Neuronal stem cell (in vitro differentiated cells): ENCODE measurements around the gene SESN3.
A peak's percentile ranks its signal among the peaks of the same experiment; 100 is the strongest.

Experiments
- DNase-seq: peaks from one replicate; pipeline ENCODE4 v3.0.0-alpha.2; 2013; ENCODE audit warnings: low spot score
- H2AFZ ChIP-seq: one replicate; pipeline ENCODE4 v1.6.1; 2013; ENCODE audit warnings: mild to moderate bottlenecking, low read length, inconsistent platforms
- H2AK5ac ChIP-seq: 2 replicates; pipeline ENCODE4 v1.6.1; 2013; ENCODE audit warnings: low read depth, mild to moderate bottlenecking, inconsistent platforms, low read length, moderate library complexity, mixed read lengths
- H2BK120ac ChIP-seq: 2 replicates; pipeline ENCODE4 v1.6.1; 2013; ENCODE audit warnings: low read depth, mild to moderate bottlenecking, inconsistent platforms, low read length, moderate library complexity, mixed read lengths
- H2BK12ac ChIP-seq: one replicate; pipeline ENCODE4 v1.6.1; 2013; ENCODE audit warnings: low read length, inconsistent platforms
- H2BK15ac ChIP-seq: 2 replicates; pipeline ENCODE4 v1.6.1; 2013; ENCODE audit warnings: mild to moderate bottlenecking, low read length, inconsistent platforms, mixed read lengths
- H2BK5ac ChIP-seq: one replicate; pipeline ENCODE4 v1.6.1; 2013; ENCODE audit warnings: inconsistent platforms, mild to moderate bottlenecking, low read length, moderate library complexity
- H3K14ac ChIP-seq: one replicate; pipeline ENCODE4 v1.6.1; 2013; ENCODE audit warnings: low read length, inconsistent platforms
- H3K18ac ChIP-seq: 2 replicates; pipeline ENCODE4 v1.6.1; 2013; ENCODE audit warnings: low read length, inconsistent platforms
- H3K23ac ChIP-seq: 2 replicates; pipeline ENCODE4 v1.6.1; 2013; ENCODE audit warnings: low read depth, mild to moderate bottlenecking, mixed read lengths, low read length, inconsistent platforms; ENCODE audit not compliant: poor library complexity
- H3K27ac ChIP-seq: replicated peaks from 3 replicates; pipeline ENCODE4 v1.5.1; 2013; ENCODE audit warnings: low read length, inconsistent platforms
- H3K27me3 ChIP-seq, 3 experiments: 2 replicates each; pipeline ENCODE4 v1.6.1; 2013; ENCODE audit warnings: low read length in 3 of 3, mild to moderate bottlenecking in 2 of 3, inconsistent platforms in 1 of 3, low read depth in 1 of 3, mixed read lengths in 1 of 3, moderate library complexity in 1 of 3; ENCODE audit not compliant: control insufficient read depth in 3 of 3, insufficient read depth in 3 of 3
- H3K36me3 ChIP-seq, 2 donors: replicated peaks in 1 of 2; 2 replicates each; pipeline ENCODE4 v1.6.1; 2013; ENCODE audit warnings: low read length in 2 of 2; ENCODE audit not compliant: control insufficient read depth in 2 of 2, insufficient read depth in 2 of 2
- H3K4ac ChIP-seq: 2 replicates; pipeline ENCODE4 v1.6.1; 2013; ENCODE audit warnings: inconsistent platforms, mild to moderate bottlenecking, low read length, moderate library complexity
- H3K4me1 ChIP-seq, 2 donors: 1 replicate in 1 of 2; 2 replicates in 1 of 2; pipeline ENCODE4 v1.6.1; 2013; ENCODE audit warnings: low read length in 2 of 2, low read depth in 1 of 2; ENCODE audit not compliant: control insufficient read depth in 2 of 2, insufficient read depth in 1 of 2
- H3K4me2 ChIP-seq: one replicate; pipeline ENCODE4 v1.6.1; 2013; ENCODE audit warnings: mild to moderate bottlenecking, low read length, inconsistent platforms; ENCODE audit not compliant: insufficient read depth, poor library complexity, severe bottlenecking
- H3K4me3 ChIP-seq, 2 donors: 2 replicates each; pipeline ENCODE4 v1.5.1; 2013; ENCODE audit warnings: low read length in 2 of 2, mild to moderate bottlenecking in 2 of 2, inconsistent platforms in 1 of 2, moderate library complexity in 1 of 2
- H3K79me1 ChIP-seq: one replicate; pipeline ENCODE4 v1.6.1; 2013; ENCODE audit warnings: low read depth, mild to moderate bottlenecking, inconsistent platforms, low read length, moderate library complexity
- H3K9ac ChIP-seq: one replicate; pipeline ENCODE4 v1.6.1; 2013; ENCODE audit warnings: mild to moderate bottlenecking, low read depth, low read length, inconsistent platforms; ENCODE audit not compliant: poor library complexity
- H3K9me3 ChIP-seq, 2 donors: replicated peaks in 1 of 2; 2 replicates each; pipeline versions ENCODE3 to v1.6.1; 2013; ENCODE audit warnings: low read length in 2 of 2, mild to moderate bottlenecking in 2 of 2, inconsistent platforms in 1 of 2, low read depth in 1 of 2, mixed read lengths in 1 of 2, moderate library complexity in 1 of 2; ENCODE audit not compliant: control insufficient read depth in 2 of 2, insufficient read depth in 1 of 2
- H4K8ac ChIP-seq: one replicate; pipeline ENCODE4 v1.6.1; 2013; ENCODE audit warnings: low read depth, mild to moderate bottlenecking, inconsistent platforms, low read length, moderate library complexity
- H4K91ac ChIP-seq: one replicate; pipeline ENCODE4 v1.6.1; 2013; ENCODE audit warnings: low read length, low read depth, mild to moderate bottlenecking, inconsistent platforms; ENCODE audit not compliant: poor library complexity
- WGBS, 2 donors: extraction: QIAGEN DNeasy Blood & Tissue Kit; methylation state at CpG; one replicate each; pipeline ENCODE4 v1.1.7; 2013; ENCODE audit warnings: missing lambda C conversion rate in 2 of 2, mixed read lengths in 1 of 2; ENCODE audit not compliant: insufficient read length in 2 of 2, insufficient replicate concordance in 1 of 2; ENCODE audit errors: extremely low coverage in 2 of 2; 5-methylcytosine and 5-hydroxymethylcytosine counted together

The SESN3 gene

DNA sequence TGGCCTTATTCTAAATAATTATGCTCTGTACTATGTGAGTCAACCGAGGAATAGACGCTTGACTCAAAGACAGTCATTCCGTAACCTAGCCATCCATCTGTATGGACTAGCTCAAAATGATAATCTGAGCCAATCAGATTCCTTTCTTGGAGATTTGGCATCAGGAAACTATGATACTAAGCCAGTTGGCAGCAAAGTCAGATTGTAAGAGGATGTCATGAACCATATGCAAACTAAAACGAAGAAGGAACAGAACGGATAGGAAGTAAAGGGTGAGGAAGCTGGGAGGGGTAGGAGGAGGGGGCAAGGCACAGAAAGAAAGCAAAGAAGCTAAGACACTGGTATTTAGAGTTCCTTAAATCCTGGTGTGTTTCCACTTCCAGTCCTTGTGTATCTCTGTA is 10.7 kb upstream of the SESN3 start:
- H3K14ac ChIP-seq: no peak overlapping the region
- H3K4me3 ChIP-seq: no peak overlapping the region
- H3K79me1 ChIP-seq: no peaks in the 10 kb centered on the region
- H2BK12ac ChIP-seq: no peak overlapping the region
- H3K9me3 ChIP-seq: peaks cover 0 to 2% of the 10 kb centered on the region in 2 donors
- no peak overlapping the region for H3K4me2 ChIP-seq
- no peak overlapping the region for H3K23ac ChIP-seq
- no peak overlapping the region for H4K8ac ChIP-seq
- no peak overlapping the region for H2AK5ac ChIP-seq
- no peaks in the 10 kb centered on the region for H3K36me3 ChIP-seq
- no peak overlapping the region for H3K4ac ChIP-seq
- H3K27me3 ChIP-seq: no peaks in the 10 kb centered on the region
- WGBS, 2 donors: no CpG with 5 or more reads among the region's 5 CpGs
- no peak overlapping the region for H3K27ac ChIP-seq
- no peak overlapping the region for H3K18ac ChIP-seq
- H2AFZ ChIP-seq: peak overlapping the region; percentile 39
- no peak overlapping the region for H4K91ac ChIP-seq
- no peak for DNase-seq
- peaks cover 4 to 8% of the 10 kb centered on the region in 2 donors for H3K4me1 ChIP-seq
- no peak overlapping the region for H2BK15ac ChIP-seq
- H2BK5ac ChIP-seq: no peak overlapping the region
- no peak overlapping the region for H3K9ac ChIP-seq
- H2BK120ac ChIP-seq: no peak overlapping the region

DNA sequence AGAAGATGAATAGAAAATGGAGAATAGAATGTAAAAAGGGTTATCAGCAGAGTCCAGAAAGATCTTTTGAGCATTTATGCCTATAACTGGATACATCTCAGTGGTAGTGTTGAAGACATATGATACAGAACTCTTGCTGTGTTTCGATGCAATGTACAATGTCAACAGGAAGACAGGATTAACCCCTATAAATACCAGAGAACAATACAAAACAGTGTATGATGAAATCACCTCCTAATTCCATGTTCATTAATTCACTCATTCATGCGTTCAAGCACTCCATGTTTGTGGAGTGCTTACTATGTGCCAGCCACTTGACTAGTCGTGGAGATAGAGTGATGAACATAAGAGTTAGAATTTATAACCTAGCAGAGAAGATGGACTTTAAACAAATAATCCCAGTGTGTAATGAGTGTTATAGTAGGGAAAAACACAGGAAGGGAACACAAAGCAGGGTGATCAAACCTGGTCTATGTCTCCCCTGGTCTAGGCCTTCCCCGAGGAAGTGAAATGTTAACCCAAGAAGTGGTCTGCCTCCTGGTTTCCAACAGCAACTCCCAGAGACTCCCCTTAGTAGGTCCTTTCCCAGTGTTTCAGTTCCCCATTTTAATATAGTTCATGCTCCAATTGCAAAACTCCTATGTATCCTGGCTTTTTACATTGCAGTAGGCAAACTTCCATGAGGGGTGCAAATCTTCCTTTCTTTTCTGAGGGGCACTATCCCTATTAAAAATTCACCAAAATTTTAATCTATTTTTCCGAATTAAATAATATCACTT is 9.1 kb upstream of the SESN3 start:
- DNase-seq: no peak
- Histone ChIP-seq H3K36me3 (no peaks in the 10 kb centered on the region), H3K18ac (no peak overlapping the region), H3K79me1 (no peaks in the 10 kb centered on the region), H2BK15ac (no peak overlapping the region), H4K91ac (no peak overlapping the region), H3K4me3 (no peak overlapping the region), H3K4ac (no peak overlapping the region), H3K9ac (no peak overlapping the region), H3K4me1 (peaks cover 3 to 4% of the 10 kb centered on the region in 2 donors), H2AFZ (no peak overlapping the region), H2AK5ac (no peak overlapping the region), H4K8ac (no peak overlapping the region), H3K27ac (no peak overlapping the region), H3K23ac (no peak overlapping the region), H2BK120ac (no peak overlapping the region), H3K14ac (no peak overlapping the region), H3K27me3 (no peaks in the 10 kb centered on the region), H3K4me2 (no peak overlapping the region), H2BK5ac (no peak overlapping the region), H2BK12ac (no peak overlapping the region), H3K9me3 (no peaks in the 10 kb centered on the region)
- 100% methylated on average over 1 of the region's 5 CpGs for WGBS, 2 donors

DNA sequence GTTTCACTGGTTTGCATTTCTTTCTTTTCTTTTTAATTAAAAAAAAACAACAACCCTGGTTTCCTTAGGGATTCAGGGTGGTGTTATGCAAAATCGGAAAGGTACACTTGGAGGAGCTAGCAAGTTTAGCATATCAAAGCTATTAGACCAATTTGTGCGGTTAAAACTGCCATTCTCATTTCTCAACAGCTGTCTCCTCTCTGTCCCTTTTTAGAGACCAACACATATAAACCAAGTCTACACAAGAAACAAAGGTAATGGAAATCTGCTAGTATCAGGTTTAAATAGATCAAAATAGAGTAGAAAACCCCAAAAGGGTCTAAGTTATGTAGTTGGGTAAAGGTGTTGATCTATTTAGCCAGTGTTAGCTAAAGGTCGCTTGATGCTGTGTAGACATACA is 1.7 kb upstream of the SESN3 start:
- peak overlapping the region; percentile 42 for H2AFZ ChIP-seq

DNA sequence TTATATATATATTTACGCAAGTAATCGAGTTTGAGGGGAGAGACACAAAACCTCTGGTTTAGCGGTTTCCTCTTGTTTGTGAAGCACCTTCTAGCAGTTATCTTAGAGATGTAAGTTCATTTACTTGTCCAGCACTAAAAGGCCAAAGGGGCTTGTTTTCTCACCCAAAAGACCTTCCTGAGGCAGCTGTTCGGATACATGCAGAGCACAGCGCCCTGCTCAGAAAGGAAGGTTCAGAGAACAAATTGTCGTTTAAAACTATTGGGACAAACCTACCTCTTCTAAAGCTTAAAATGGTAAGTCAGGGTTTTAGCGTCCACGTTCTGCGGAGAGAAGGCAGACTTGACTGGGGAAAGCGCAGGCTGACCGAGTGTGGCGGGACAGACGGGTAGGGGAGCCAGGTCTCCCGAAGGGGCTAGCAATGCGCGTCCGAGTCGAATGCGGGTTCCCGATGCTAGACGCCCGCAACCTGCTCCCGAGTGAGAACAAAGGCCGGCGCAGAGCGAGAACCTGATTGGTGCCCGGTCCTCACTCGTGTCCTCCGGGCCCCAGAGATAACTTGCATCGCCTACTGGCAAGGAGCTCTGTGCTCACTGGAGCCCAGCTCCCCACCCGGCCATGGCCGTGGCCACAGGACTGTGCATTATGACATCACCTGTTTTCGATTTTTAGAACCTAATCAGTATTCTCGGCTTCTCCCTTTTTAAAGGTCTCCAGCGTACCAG is 1.0 kb upstream of the SESN3 start:
- Histone ChIP-seq H3K4ac (no peak overlapping the region), H2AFZ (peak overlapping the region; percentile 42), H4K8ac (no peak overlapping the region), H3K79me1 (peaks cover 1% of the 10 kb centered on the region), H2BK5ac (no peak overlapping the region), H2BK120ac (no peak overlapping the region), H2AK5ac (peak overlapping the region; percentile 70), H3K27ac (peak overlapping the region; percentile 80), H3K9ac (no peak overlapping the region), H3K23ac (no peak overlapping the region), H3K4me3 (peak overlapping the region; percentile 48 to 75), H3K27me3 (no peaks in the 10 kb centered on the region), H3K14ac (no peak overlapping the region), H4K91ac (no peak overlapping the region), H3K36me3 (no peaks in the 10 kb centered on the region), H3K4me1 (peaks cover 0 to 3% of the 10 kb centered on the region in 2 donors), H2BK12ac (peak overlapping the region; percentile 36), H3K9me3 (no peaks in the 10 kb centered on the region), H2BK15ac (no peak overlapping the region), H3K18ac (peak overlapping the region; percentile 68), H3K4me2 (peak overlapping the region; percentile 54)
- WGBS, 2 donors: no CpG with 5 or more reads among the region's 35 CpGs
- DNase-seq: no peak

More for the DNA sequence above, 1.7 kb upstream of the SESN3 start:
- Histone ChIP-seq H2BK12ac (no peak overlapping the region), H3K27me3 (no peaks in the 10 kb centered on the region), H2BK5ac (no peak overlapping the region), H3K14ac (no peak overlapping the region), H3K79me1 (peaks cover 1% of the 10 kb centered on the region), H3K4ac (no peak overlapping the region), H2BK15ac (no peak overlapping the region), H4K91ac (no peak overlapping the region), H2BK120ac (no peak overlapping the region), H3K4me2 (no peak overlapping the region), H3K23ac (no peak overlapping the region), H3K27ac (no peak overlapping the region), H3K9me3 (no peaks in the 10 kb centered on the region), H3K4me1 (peaks cover 0 to 3% of the 10 kb centered on the region in 2 donors), H2AK5ac (no peak overlapping the region), H3K4me3 (peak overlapping the region in 1 of 2 donors; percentile 48), H3K18ac (no peak overlapping the region), H3K9ac (no peak overlapping the region), H3K36me3 (no peaks in the 10 kb centered on the region), H4K8ac (no peak overlapping the region)
- WGBS, 2 donors: no CpG with 5 or more reads among the region's 3 CpGs
- no peak for DNase-seq
